Stimulated activated CD4-positive, alpha-beta T cell treated with anti-CD3 and anti-CD28 coated beads, Interleukin-2, amount 100 ng/mL, for 24 hours (primary cell): ENCODE data around the gene ZNF630.
"Not testable (repeated sequence)": the region's sequence is repeated elsewhere in the genome, so short reads cannot be mapped to it uniquely, and the experiment has no call there.

Source experiments
- DNase-seq, 2 donors: peaks; one replicate each; pipeline ENCODE4 v3.0.0-alpha.2; 2020

ZNF630 gene

GRCh38 chrX:48027545-48027944, 43.9 kb downstream of the ZNF630 start:
- not testable (repeated sequence) for DNase-seq

DNA sequence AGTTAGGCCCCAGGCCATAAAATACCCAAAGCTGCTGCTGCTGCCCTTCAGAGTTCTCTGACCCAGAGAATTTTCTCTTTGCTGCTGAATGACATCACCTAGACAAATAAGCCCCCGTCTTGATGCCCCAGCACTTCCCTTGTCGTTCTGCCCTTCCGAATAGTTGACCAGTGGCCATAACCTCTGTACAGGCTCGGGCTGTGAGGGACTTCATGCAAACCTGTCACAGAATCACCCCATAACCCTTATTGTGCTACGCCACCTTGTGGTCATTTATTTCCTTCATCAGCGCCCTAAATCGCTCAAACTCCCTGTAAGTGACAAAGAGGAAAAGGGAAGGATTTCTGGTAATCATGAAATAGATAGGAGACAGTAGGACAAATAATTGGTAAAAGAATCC, 45.9 kb downstream of the ZNF630 start:
- DNase-seq = peak; percentile 22 to 33

- DNase-seq = no peak
Measured at GRCh38 chrX:48022738-48023137, 48.7 kb downstream of the ZNF630 start.

GRCh38 chrX:48022100-48022499, 49.3 kb downstream of the ZNF630 start:
- no peak for DNase-seq

DNA sequence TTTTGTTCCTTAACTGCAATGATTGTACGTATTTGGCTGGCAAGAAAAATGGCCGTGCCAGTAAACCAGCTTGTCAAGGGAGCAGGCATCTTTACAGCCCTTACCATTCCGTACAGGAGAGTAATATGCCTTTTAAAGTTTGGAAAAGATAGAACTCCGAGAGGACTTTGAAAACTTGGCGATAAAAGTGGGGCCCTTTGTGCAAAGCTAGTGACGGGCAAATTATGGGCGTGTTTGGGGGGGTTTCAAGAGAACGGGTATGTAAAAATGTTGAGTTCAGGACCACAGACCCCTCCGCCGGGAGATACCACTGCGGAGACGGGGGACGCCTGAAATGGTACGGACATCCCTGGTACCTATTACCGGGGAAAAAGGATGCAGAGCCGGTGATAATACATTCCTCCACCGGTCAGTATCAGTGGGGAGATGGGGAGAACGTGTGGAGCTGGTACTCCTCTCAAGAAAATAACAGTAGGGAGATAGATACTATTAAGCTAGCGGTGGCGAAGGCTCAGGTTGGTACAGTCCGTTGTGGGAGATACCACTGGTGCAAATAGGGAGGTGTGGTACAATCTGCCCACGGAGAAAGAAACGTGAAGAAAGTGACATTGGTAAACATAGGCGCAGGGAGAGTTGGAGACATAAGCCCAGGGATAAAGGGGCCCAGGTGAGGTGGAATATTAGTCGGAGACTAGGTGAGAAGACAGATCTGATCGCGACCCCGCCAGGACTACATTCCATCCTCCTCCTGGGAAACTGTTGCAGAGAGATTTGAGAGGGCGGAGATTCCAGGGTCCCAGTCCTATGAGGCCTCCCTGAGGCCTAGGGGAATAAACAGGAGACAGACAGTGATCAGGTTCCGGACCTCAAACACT, 50.2 kb downstream of the ZNF630 start:
- peak; percentile 78 to 79 for DNase-seq

GRCh38 chrX:48020472-48020871, 51.0 kb downstream of the ZNF630 start:
- DNase-seq = peak; percentile 26 to 32

DNA sequence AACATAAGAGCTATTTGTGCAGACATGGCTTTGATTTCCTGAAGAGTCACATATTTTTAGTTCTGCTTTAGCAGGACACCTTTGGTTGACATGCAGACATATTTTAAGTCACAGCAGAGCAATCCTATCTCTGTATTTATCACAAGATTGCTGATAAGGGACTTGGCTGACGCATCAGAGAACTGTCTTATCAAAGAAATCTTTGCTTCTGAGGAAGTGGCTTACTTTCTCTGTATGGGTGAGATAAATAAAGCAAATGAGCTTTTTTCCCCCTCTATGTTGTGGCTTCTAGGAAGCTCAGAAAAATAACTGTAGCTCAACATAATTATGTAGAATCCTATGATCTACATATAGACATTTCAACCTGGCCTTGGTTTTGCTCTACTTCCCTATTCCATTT, 51.5 kb downstream of the ZNF630 start:
- DNase-seq = not testable (repeated sequence)

- DNase-seq = not testable (repeated sequence)
Measured at GRCh38 chrX:48016583-48017310, 54.7 kb downstream of the ZNF630 start.

GRCh38 chrX:48009445-48009960, 61.9 kb downstream of the ZNF630 start:
- DNase-seq = not testable (repeated sequence)
